Raji (cell line): ENCODE results near the gene ANTKMT.
A peak's percentile ranks its signal among the peaks of the same experiment; 100 is the strongest.

Source experiments
- POLR2A ChIP-seq: IDR thresholded peaks from 2 replicates; pipeline ENCODE4 v1.6.1; 2011; ENCODE audit warnings: low read depth, low read length, control low read depth; ENCODE audit not compliant: insufficient read depth

ANTKMT gene

DNA sequence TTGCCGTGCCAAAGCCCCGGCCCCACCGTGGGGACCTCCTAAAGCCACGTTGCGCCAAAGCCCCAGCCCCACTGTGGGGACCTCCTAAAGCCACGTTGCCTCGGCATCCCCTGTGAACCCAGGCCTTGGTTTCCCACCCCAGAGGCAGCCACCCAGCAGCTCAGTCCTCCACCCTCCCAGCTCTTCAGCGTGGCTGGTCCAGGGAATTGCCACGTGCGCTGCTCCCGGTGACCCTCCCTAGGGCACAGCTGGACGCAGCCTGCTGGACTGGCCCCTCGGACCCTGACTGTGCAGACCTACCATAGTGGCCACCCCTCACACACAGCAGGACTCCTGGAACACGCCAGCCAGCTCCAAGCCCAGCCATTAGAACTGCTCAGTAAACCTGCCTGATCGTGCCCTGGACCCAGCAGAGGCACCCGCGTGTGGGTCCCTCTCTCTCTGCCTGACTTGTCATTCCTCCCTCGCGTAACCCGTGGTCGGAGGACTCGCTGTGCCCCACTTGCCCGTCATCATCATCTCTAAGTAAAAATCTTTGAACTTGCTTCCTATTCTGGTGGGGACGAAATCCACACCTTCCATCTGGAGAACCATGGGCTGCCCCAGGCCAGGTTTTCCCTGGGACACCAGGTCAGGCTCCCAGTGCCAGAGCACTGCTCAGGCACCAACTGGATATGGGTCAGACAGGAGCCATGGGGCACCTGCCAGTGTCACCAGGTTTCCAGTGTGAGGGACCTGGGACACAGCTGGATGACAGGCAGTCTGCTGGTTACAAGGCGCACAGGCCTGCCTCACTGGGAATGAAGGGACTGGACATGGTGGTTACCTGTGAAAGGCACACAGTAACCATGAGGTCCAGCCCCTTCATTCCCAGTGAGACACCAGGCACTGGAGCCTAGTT, 14.3 kb downstream of the ANTKMT start:
- no peak for TF ChIP-seq POLR2A

DNA sequence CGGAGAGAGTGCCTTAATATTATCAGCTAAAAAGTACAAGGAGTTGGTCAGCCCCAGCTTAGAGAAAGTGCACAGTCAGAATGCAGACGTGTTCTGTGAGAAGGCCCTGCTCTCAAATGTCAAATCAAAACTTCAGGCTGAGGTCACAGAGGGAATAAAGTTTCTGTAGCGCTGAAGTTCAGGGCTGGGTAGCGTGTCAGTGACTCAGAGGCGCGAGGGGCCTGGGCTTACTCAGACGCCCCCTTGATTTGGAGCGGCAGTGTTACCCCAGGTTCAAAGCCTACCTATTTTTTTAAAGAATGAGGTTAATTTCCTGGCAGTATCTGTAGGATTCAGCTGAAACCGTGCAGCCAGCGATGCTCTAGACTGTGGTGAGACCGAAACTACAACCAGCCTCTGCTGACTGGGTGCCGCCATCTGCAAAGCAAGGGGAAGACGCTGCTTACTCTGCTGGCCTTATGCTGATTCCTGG, 15.1 kb downstream of the ANTKMT start:
- no peak for TF ChIP-seq POLR2A

DNA sequence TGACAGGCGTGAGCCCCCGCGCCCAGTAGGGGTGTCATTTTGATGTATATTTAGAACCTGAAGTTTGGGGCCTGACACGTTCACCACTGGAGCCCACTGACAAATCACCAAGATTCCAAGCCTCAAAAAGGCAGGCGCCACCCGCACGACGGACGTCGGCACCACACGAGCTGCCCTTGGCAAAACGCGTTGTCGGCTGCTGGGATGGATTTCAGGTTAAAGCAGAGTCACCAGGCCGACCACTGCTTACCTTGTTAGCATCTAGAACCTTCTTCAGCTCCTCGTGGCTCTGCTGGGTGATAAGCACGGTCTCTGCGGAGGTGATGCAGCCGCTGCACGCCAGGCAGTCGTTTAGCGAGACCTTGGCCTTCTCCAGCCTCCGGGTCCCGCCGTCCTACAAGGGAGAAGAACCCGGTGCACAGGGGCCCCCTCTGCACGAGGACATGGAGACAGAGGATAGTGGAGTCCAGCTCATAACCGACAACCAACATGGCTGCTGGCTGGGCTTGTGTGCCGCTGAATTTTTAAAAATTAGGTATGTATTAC, 16.1 kb downstream of the ANTKMT start:
- TF ChIP-seq POLR2A: no peak

DNA sequence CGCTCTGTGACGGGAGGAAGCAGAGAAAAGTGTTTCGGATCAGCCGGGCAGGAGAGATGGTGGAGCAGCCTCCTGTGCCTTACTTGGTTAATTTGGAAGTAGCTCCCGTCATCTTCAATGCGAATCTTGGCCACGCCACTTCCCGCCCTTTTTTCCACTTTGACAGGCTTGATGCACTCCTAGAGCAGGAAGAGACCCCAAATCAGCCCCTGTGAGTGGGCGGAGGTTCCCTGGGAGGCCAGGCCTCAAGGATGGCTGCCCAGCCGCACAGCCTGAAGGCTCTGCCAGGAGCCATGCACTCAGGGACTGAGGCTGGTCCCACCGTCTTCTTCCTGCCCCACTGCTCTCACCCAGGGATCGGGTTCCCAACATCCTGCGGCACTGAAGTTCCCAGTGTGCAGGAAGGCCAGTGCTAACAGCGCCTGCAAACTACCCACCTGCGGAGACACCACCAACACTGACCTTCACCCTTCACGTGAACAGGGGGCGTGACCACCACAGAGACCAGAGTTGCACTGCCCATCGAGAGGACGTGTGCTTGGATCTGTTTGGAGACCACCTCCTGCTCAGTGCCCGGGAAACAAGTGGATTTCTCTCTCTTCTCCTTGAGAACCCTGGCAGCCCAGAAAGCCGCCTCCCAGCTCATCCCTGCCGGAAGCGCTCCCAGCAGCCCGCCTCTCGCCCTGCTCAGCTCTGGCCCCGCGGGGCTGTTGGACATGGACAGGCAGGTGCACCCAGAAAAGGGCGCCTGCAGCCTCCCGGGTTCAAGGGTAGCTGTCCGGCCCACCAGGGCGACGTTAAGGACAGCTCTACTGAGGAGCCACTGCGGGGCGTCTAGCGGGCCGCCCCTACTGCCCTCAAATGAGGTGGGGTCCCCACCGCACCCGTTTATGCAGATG, 18.9 kb downstream of the ANTKMT start:
- TF ChIP-seq POLR2A: no peak

DNA sequence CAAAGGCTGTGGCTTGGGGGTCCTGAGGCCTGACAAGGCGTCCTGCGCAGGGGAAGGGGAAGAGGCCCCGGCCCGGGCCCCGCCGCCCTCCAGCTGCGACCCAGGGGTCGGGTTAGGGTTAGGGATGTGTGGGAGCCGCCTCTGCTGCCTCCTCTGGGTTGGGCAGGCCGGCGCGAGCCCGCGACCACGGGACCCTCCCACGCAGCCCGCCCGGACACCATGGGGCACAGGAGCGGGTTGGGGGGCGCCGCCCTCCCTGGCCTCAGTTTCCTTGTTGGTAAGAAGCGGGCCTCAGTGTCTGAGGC, 19.5 kb downstream of the ANTKMT start:
- no peak for TF ChIP-seq POLR2A

DNA sequence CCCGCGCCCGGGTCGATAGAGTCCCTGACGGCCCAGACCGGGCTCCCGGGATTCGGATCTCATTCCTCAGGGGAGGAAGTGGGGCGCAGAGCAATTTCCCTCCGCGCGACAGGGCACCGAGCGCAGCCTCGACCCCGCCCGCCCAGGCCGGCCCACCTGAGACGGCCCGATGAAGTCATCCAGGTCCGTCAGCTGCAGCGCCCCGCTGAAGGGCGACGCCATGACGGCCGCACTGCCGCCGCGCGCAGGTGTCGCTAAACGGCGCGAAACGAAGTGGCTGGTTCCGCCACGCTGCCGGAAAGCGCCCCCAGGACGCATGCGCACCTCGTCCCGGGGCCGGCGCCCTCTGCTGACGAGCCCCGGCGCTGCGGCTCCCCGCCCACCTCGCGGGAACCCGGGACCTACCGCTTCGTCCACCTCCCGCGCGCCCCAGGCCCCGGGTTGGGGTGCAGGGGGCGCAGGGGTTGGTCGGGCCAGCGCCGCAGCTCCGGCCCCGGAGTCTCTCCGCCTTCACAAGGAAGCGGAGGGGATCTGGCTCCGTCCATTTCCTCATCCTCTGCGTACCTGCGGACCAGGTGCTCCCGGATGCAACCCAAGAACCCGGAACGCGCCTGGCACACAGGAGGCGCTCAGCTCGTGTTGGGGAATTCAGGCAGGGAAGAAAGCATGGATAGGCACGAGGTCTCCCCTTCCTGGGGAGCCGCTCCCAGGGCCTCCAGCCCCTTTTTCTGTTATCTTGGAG, 20.0 kb downstream of the ANTKMT start, which contains the start of gene CIAO3:
Gene CIAO3, minus strand, starts transcription at position 234 of the 742 bp plus-strand sequence. Its CDS starts 12 bp downstream, at position 222.
- peak; percentile 75 for TF ChIP-seq POLR2A

DNA sequence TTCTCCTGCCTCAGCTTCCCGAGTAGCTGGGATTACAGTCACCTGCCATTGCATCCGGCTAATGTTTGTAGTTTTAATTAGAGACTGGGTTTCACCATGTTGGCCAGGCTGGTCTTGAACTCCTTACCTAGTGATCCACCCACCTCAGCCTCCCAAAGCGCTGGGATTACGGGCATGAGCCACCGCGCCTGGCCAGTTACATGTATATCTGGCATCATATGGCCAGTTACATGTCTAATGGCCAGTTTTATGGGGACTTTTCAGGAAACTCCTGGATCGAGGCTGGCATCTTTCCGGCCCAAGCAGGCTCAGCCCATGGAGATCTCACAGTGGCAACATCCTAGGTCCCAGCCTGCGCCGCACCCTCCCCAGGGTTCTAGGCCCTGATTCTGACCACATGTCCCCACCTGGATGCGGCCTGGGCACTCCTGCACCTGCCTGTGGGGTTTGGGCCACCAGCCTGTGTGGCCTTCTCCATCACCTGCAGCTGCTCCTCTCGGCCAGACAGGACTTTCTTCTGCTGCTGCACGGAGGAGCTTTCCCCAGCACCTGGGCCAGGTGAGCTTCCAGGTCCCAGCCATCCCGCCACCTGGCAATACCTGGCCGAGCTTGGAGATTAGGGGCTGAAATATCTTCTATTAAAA, 21.2 kb downstream of the ANTKMT start:
- no peak for TF ChIP-seq POLR2A

DNA sequence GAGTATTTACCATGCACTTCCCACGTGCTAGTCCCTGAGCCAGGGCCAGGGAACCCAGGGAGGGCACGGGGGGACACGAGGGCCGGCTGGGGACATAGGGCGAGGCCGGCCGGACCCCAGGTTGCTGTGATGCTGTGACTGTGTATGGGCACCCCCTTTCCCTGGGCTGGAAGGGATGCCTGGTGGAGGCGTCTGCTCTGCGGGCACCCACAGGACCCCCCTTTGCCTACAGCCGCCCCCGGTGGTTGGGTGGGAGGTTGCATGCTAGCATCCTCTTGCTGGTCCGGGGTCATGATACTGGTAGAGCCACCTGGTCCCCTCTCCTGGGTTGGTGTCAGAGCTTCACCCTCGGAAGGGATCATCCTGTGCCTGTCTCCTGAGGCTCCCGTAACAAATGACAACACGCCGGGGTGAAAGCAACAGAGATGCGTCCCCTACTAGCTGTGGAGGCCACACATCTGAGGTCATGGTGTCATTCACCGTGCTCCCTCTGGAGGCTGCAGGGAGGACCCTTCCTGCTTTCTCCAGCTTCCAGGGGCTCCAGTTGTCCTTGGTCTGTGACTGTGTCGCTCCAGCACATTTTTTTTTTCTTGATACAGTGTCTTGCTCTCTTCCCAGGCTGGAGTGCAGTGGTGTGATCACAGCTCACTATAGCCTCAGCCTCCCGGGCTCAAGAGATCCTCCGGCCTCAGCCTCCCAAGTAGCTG, 23.0 kb downstream of the ANTKMT start:
- TF ChIP-seq POLR2A: no peak

DNA sequence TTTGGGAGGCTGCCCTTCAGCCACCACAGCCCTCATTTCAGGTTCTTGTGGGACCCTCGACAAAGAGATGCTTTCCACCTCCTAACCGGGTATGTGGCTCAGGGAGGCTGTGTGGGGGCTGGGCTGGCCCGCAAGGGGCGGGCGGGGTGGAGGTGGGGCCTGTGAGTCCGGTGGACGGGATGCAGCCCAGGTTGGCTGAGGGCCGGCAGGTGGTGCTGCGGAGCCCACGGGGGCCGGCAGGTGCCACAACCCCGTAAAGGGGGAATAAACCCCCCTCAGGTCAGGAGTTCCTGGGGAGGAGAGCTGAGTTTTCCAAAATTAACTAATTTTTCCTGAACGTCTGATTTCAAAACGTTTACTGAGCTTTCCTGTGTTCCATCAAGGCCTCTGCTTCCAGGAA, 24.8 kb downstream of the ANTKMT start:
- TF ChIP-seq POLR2A: no peak

DNA sequence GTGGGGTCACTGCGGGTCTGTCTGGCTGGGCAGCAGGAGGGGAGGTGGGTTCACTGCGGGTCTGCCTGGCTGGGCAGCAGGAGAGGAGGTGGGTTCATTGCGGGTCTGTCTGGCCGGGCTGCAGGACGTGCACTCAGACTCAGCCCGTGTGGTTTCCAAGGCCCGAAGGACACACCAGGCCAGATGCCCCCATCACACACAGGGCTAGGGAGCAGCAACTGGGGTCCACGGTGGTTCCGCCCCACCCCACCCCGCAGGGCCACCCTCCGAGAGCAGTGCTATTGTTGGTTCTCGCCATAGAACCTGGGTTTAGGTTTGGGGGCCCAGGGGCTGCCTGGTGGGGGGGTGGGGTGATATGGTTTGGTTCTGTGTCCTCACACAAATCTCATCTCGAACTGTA, 25.7 kb downstream of the ANTKMT start:
- no peak for TF ChIP-seq POLR2A

DNA sequence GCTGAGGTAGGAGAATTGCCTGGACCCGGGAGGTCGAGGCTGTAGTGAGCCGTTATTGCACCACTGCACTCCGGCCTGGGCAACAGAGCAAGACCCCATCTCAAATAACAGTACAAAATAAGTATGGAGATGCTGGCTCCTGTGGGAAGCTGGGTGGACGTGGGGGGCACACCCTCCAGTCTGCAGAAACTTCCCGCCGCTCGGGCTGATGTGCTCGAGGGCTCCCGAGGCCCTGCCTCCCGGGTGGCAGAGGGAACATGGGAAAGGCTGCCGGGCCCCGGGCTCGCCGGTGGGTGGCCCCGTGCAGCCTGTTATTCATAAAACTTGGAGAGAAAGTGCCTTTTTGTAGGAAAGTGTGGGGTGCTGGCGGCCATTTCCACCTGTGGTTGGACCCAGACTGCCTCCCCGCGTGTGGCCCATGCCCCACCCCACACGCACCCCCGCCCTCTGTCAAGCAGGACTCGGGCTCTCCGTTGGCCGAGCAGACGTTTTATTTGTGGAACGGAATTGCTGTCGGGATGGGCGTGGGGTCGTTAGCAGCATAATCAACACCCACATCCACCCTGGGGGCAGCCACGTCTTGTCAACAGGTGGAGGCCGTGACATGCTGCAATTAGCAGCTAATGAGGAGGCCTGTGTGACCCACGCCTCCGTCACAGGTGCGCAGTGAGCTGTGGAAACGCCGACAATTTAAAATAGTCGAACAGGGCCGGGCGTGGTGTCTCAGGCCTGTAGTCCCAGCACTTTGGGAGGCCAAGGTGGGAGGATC, 27.2 kb downstream of the ANTKMT start:
- TF ChIP-seq POLR2A: no peak

DNA sequence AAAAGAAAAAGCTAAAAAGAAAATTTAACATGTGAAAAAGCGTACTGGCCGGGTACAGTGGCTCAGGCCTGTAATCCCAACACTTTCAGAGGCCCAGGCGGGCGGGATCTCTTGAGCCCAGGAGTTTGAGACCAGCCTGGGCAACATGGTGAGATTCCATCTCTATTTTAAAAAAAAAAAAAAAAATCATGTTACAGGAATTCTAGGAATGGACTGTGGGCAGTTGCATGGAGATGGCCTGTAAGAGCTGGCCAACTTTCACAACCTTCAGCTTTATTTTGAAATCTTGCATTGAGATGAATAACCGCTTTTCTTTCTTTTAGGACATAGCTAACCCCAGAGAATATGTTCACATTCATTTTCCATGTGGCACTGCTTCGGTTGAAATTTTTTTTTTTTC, 28.1 kb downstream of the ANTKMT start:
- no peak for TF ChIP-seq POLR2A

DNA sequence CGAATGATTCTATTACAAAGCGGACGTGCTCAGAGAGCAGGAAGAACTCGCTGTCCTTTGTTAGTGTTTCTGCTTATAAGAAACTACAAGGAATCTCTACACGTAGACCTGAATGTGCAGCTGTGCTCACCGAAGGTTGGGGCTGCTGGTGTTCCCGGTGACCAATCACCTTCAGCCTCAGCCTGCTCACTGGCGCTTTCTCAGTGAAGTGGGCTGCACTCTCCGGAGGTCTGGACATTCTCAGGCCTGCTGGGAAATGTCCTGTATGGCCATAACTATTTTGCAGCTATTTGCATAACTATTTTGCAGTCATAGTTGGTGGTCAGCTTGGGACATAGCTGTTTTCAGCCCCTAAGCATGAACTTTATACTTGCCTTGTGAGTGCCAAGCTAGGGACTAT, 29.5 kb downstream of the ANTKMT start:
- TF ChIP-seq POLR2A: no peak

DNA sequence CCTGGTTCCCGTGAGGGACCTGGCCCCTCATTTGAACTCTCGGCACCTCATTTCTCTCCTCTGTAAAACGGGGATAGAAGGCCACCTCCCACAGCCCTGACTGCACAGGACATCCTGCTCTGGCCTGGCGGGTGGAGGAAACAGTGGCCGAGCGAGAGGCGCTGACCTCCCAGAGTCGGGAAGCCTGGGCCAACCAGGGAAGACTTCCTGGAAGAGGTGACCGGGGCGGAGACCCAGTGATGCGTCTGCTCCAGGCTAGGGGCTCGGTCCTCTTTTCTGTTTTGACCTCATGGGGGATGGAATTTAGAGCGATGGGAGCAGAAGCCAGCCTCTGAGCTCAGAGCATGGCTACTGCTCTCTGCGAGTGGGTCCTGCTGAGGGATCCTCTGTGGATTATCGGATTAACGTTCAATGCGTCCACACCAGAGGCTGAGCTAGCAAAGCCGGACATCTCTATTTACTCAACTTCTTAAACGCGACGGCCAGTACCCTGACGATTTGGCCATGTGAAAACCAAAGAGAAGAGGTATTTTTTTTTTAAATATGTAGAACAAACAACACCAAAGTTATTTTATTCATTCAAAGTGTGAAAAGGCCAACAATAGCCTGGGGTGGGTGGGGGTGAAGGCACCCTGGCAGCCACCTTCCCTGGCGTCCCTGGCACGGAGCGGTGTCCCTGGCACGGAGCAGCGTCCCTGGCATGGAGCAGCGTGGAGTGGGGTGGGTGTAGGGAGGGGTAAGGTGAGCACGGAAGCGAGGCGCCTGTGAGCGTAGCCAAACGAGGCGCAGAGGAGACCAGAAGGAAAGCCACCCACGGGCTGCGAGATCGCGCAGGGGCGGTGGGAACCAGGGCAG, 30.4 kb downstream of the ANTKMT start:
- TF ChIP-seq POLR2A: no peak
